Lower lobe of right lung (tissue), 2 donors: ENCODE measurements around the gene SCN1B. TPM values are rescaled to one million over a fixed set of nuclear protein-coding genes. Genes with fewer than 3 reads are reported as not detected.
A peak's percentile ranks its signal among the peaks of the same experiment; 100 is the strongest.

Experiments
- ATAC-seq, 2 donors: fragments of 200-7000 bp; cut with Tn5 transposase; one replicate each; pipeline ENCODE4 v1.9.1; 2020 to 2022; ENCODE audit warnings: mild to moderate bottlenecking in 2 of 2, moderate library complexity in 2 of 2
- DNase-seq: peaks from one replicate; pipeline ENCODE4 v3.0.0-alpha.2; 2020
- H3K27ac ChIP-seq: fragments of 200-600 bp; one replicate; pipeline ENCODE4 v1.8.0; 2022
- H3K27me3 ChIP-seq: fragments of 200-600 bp; one replicate; pipeline ENCODE4 v1.8.0; 2022; ENCODE audit warnings: low read depth
- H3K36me3 ChIP-seq: fragments of 200-600 bp; one replicate; pipeline ENCODE4 v1.8.0; 2022; ENCODE audit warnings: mild to moderate bottlenecking
- H3K4me1 ChIP-seq: fragments of 200-600 bp; one replicate; pipeline ENCODE4 v1.8.0; 2022
- H3K4me3 ChIP-seq: fragments of 200-600 bp; one replicate; pipeline ENCODE4 v1.8.0; 2022; ENCODE audit warnings: mild to moderate bottlenecking
- H3K9me3 ChIP-seq: fragments of 200-600 bp; one replicate; pipeline ENCODE4 v1.8.0; 2022
- intact Hi-C: fragments of 100-400 bp; cut with DNase I; formaldehyde crosslinking; loops from one replicate; pipeline ENCODE4 v1.11.0; 2022
- total RNA-seq: library from RNA; stranded (reverse); fragmentation: NEBNext Ultra II Directional; extraction: Animal tissue kit (Norgen Biotek cat#: 25700); gene quantifications from one replicate; pipeline ENCODE4 v1.2.1, GENCODE V29; 2021
- TF ChIP-seq, protein P1 (sequence below): fragments of 200-600 bp; IDR thresholded peaks from one replicate; pipeline ENCODE4 v1.8.0; 2022; ENCODE audit warnings: antibody characterized with exemption, mild to moderate bottlenecking
- donor health status: DM: no; HTN: yes; CAD: no; lungs with severe emphysema.

Gene SCN1B
- total RNA-seq, 1 donor from 2014 or later = 9.8 TPM

DNA sequence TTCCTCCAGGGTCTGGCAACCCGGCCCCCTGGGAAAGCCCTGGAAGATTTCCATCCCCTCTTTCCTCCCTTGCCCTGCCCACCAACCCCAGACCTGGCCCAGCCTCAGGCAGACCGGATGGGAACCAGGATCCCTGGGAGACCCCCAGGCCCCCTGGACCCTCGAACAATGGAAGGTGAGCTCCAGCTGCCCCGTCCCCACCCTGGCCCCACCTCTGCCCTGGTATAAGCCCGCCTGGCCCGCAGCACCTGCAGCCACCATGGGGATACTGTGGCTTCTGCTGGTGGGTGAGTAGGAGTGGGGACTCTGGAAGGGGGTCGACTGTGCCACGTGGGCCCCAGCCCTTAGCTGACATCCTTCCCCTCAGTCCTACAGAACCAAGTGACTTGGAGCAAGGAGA is 43.7 kb downstream of the SCN1B start:
- no peak for ATAC-seq
- peak; percentile 39 for DNase-seq
- TF ChIP-seq, protein P1, sequence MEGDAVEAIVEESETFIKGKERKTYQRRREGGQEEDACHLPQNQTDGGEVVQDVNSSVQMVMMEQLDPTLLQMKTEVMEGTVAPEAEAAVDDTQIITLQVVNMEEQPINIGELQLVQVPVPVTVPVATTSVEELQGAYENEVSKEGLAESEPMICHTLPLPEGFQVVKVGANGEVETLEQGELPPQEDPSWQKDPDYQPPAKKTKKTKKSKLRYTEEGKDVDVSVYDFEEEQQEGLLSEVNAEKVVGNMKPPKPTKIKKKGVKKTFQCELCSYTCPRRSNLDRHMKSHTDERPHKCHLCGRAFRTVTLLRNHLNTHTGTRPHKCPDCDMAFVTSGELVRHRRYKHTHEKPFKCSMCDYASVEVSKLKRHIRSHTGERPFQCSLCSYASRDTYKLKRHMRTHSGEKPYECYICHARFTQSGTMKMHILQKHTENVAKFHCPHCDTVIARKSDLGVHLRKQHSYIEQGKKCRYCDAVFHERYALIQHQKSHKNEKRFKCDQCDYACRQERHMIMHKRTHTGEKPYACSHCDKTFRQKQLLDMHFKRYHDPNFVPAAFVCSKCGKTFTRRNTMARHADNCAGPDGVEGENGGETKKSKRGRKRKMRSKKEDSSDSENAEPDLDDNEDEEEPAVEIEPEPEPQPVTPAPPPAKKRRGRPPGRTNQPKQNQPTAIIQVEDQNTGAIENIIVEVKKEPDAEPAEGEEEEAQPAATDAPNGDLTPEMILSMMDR = no peak

DNA sequence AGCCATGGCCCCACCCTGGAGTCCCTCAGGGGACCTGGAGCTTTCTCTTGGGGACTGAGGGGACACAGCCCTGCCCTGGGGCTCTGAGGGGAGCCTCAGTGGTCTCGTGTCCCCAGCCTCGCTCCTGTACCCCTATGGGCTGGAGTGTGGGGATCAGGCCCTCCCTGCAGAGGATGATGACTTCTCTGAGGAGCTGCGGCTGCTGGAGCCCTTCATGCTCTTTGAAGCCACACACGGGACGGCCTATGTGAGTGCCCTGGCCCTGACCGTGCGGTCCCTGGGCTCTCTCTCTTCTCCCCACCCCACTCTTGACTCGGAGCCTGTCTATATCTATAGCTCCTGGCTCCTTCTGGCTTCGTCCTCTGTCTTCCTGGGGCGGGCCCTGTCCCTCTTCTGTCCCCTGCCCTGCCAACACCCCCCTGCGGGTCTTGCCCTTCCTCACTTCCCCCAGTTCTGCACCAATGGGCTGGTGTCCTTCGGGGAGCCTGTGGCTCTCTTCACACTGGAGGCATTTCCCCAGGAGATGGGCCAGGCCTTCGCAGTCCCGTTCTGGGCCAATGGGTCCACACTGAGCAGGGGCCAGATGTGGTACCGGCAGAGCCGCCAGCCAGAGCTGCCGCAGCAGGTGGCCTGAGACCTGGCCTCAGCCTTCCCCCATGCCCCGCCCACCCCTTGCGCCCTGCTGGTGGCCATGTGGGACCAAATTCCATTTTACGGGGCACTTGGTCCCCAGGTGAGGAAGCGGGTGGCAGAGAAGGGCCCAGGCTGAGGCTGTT is 44.3 kb downstream of the SCN1B start:
- Histone ChIP-seq H3K4me1 (no peaks in the 10 kb centered on the region), H3K9me3 (peaks cover 3% of the 10 kb centered on the region), H3K27me3 (no peaks in the 10 kb centered on the region), H3K36me3 (no peaks in the 10 kb centered on the region), H3K27ac (no peak overlapping the region), H3K4me3 (no peak overlapping the region)
- intact Hi-C loops = no loop called here
- DNase-seq (peak; percentile 34), ATAC-seq (peak in 1 of 2 donors; percentile 29)
- TF ChIP-seq, protein P1 = no peak

More for the DNA sequence above, 43.7 kb downstream of the SCN1B start:
- no peaks in the 10 kb centered on the region for H3K36me3 ChIP-seq
- intact Hi-C loops = no loop called here
- peaks cover 3% of the 10 kb centered on the region for H3K9me3 ChIP-seq
- H3K4me1 ChIP-seq = no peaks in the 10 kb centered on the region
- H3K27ac ChIP-seq = no peak overlapping the region
- H3K4me3 ChIP-seq = no peak overlapping the region
- H3K27me3 ChIP-seq = no peaks in the 10 kb centered on the region

DNA sequence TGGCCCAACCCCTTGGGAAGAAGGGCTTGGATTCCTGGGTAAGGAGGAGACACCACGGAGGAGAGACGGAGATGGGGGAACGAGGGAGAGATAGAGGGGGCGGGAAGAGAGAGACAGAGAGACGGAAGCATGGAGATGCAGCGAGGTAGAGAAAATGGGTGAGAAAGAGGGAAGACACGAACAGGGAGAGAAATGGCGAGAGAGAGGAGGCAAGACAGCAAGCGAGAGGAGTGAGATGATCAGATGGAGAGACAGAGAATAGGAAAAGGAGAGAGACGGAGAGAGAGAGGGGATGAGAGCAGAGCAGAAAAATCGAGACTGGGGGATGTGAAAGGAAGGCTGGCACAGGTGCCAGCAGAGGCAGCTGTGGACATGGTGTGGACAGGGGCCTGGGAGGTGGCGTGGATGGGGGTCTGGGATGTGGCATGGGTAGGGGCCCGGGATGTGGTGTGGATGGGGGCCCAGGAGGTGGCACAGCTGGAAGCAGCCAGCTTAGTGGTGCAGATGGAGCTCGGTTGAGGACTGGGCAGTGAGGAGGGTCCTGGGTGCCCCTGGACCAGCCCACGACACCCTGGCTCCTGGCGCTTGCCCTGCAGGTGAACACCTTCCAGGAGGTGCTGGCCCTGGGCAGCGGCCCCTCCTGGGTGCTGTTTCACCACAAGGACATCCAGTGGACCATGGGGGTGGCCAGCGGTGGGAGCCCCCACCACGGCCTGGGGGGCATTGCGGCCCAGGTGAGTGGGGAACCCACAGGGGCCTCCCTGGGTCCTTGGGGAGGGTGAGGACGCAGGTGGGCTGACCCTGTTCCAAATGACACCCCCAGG is 45.1 kb downstream of the SCN1B start:
- H3K4me1 ChIP-seq = no peaks in the 10 kb centered on the region
- H3K36me3 ChIP-seq = no peaks in the 10 kb centered on the region
- H3K4me3 ChIP-seq = no peak overlapping the region
- ATAC-seq (peak in 1 of 2 donors; percentile 20), DNase-seq (peak; percentile 44)
- intact Hi-C loops = no loop called here
- TF ChIP-seq, protein P1 = no peak
- no peak overlapping the region for H3K27ac ChIP-seq
- peaks cover 2% of the 10 kb centered on the region for H3K9me3 ChIP-seq
- no peaks in the 10 kb centered on the region for H3K27me3 ChIP-seq

DNA sequence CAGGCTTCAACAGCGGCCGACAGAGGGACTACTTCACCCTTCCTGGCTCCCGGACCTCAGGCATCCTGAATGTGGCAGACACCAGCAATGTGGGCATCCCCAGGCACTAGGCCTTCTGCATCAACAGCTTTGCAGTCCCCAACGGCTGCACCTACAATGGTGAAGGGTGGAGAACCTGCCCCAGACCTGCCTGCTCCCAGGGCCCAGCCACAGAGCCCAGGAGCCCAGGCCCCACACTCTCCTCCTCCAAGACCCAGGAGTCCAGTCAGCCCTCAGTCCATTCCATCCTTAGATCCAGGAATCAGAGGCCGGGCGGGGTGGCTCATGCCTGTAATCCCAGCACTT is 45.7 kb downstream of the SCN1B start:
- TF ChIP-seq, protein P1 = no peak
- Histone ChIP-seq H3K36me3 (no peaks in the 10 kb centered on the region), H3K4me1 (no peaks in the 10 kb centered on the region), H3K9me3 (no peaks in the 10 kb centered on the region), H3K27me3 (no peaks in the 10 kb centered on the region), H3K4me3 (no peak overlapping the region), H3K27ac (no peak overlapping the region)
- intact Hi-C loops = no loop called here
- peak in 1 of 2 donors; percentile 6 for ATAC-seq
- DNase-seq = peak; percentile 24

DNA sequence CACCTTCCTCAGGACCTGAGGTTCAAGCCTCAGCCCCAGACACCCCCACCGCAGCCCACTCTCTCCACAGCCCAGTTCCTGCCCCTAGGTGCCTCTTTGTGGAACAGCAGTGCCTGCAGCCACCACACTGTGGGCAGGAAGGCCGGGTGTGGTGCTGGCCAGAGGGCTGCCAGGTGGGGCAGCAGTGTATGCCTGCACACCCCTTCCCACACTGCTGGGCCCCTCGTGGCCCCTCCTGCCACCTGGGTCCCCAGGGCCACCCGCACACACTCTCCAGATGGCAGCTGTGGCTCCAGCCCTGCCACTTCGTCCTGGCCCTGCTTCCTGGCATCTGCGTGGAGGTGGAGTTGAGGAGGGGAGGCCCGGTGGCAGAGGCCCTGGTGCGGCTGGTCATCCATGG is 46.4 kb downstream of the SCN1B start:
- H3K4me3 ChIP-seq = no peak overlapping the region
- intact Hi-C loops = no loop called here
- DNase-seq (peak; percentile 25), ATAC-seq (no peak)
- H3K36me3 ChIP-seq = no peaks in the 10 kb centered on the region
- H3K27me3 ChIP-seq = no peaks in the 10 kb centered on the region
- H3K9me3 ChIP-seq = no peaks in the 10 kb centered on the region
- no peak overlapping the region for H3K27ac ChIP-seq
- TF ChIP-seq, protein P1 = no peak
- H3K4me1 ChIP-seq = no peaks in the 10 kb centered on the region
